ENCODE data around the gene RALGPS1.

RALGPS1 gene

GRCh38 chr9:127020036-127020801 is 105.6 kb downstream of the RALGPS1 start:
- DNase-seq (ENCODE audit: low read depth in 2 of 3, low spot score in 1 of 3), result no peak

DNA sequence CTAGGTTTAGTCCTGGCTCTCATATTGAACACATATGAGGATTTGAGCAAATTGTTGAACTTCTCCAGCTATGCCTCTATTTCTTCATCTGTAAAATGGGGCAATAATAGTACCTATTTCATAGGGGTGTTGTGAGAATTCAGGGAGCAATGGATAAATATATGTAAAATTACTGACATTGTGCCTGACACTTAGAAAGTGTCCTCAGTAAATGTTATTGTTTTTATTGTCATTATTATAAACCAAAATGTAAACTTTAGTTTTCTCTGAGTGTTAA is 106.2 kb downstream of the RALGPS1 start:
- no peak for DNase-seq (ENCODE audit: low read depth in 2 of 3, low spot score in 1 of 3)

- no peak for DNase-seq (ENCODE audit: low read depth in 2 of 3, low spot score in 1 of 3)
Observed at GRCh38 chr9:127021664-127022363, 107.2 kb downstream of the RALGPS1 start.

- no peak for DNase-seq (ENCODE audit: low read depth in 2 of 3, low spot score in 1 of 3)
Observed at GRCh38 chr9:127022913-127023660, 108.5 kb downstream of the RALGPS1 start.

DNA sequence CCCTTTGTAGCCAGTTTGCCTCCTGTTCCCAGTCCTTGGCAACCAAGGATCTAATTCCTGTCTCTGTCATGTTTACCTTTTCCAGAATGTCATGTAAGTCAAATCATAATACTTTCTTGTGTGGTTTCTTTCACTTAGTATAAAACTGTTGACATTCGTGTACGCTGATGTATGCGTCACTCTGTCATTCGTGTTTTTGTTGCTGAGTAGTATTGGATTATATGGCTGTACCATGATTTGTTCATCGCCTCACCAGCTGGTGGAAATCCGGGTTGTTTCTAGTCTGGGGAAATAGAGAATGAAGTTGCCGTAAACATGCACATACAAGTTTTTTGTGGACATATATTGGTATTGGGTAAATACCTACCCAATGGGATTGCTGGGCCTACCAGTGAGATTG is 110.5 kb downstream of the RALGPS1 start:
- DNase-seq (ENCODE audit: low read depth in 2 of 3, low spot score in 1 of 3), result no peak

DNA sequence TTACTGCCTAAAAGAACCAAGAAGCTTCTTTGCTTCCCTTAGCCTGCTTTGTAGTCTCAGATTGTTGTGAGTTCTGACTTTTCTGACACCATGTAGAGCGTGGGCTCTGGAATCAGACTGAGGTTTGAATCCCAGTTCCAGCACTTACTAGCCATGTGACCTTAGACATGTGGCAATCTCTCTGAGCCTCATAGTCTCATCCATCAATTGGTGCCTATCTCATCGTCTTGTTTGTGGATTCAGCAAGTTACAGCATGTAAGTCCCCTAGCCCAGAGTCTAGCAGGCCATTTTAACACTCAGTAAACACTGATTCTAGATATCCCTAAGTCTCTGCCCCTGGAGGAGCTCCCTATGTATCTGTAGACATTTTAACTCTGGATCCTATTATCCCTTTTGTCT is 113.1 kb downstream of the RALGPS1 start:
- no peak for DNase-seq (ENCODE audit: low read depth in 2 of 3, low spot score in 1 of 3)

- DNase-seq (ENCODE audit: low read depth in 2 of 3, low spot score in 1 of 3), result no peak
Observed at GRCh38 chr9:127029548-127029947, 115.0 kb downstream of the RALGPS1 start.

DNA sequence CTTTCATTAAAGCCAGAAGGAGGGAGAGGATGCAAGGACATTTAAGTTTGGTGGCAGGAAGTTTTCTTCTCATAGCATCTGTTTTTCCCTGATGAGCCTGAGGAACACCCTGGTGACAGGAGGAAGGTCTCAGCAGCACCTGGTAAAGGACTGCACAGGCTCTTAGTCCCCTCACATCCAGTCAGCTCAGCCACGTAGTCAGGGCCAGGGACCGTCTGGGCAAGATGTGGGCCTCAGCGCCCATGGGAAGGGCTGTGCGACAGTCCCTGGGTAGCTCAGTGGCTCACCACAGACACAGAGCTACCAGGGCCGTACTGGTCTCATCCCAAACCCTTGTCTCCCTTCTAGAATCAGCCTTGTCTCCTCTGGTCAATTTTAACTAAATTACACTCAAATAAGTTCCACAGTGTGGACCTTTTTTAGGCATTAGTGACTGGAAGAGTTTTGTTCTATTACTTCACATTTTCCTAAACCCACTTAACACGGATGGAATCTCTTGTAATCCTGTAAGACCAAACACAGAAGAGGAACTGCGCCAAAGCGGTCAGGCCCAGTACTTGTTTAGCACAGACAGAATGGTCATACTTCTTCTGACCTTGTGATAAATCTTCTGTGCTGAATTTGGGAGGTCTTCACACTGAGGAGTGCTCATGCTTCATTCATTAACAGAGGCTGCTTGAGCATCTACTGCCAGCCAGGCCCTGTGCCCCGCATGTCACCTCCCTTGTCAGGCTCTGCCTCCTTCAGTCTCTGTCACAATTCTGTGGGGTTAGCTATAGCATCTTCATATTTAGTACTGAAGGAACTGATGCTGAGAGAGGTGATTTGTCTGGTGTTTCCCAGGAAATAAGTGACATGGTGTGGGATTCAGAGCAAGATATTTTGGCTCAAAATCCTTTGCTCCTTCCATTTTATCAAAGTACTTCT is 116.5 kb downstream of the RALGPS1 start:
- no peak for DNase-seq (ENCODE audit: low read depth in 2 of 3, low spot score in 1 of 3)

GRCh38 chr9:127032256-127032655 is 117.7 kb downstream of the RALGPS1 start:
- no peak for DNase-seq (ENCODE audit: low read depth in 2 of 3, low spot score in 1 of 3)

- no peak for DNase-seq (ENCODE audit: low read depth in 2 of 3, low spot score in 1 of 3)
Observed at GRCh38 chr9:127033061-127033460, 118.5 kb downstream of the RALGPS1 start.

GRCh38 chr9:127033789-127034188 is 119.2 kb downstream of the RALGPS1 start:
- DNase-seq (ENCODE audit: low read depth in 2 of 3, low spot score in 1 of 3), result no peak

GRCh38 chr9:127034691-127035090 is 120.1 kb downstream of the RALGPS1 start:
- DNase-seq (ENCODE audit: low read depth in 2 of 3, low spot score in 1 of 3), result no peak

- DNase-seq (ENCODE audit: low read depth in 2 of 3, low spot score in 1 of 3), result no peak
Observed at GRCh38 chr9:127035423-127035822, 120.8 kb downstream of the RALGPS1 start.

DNA sequence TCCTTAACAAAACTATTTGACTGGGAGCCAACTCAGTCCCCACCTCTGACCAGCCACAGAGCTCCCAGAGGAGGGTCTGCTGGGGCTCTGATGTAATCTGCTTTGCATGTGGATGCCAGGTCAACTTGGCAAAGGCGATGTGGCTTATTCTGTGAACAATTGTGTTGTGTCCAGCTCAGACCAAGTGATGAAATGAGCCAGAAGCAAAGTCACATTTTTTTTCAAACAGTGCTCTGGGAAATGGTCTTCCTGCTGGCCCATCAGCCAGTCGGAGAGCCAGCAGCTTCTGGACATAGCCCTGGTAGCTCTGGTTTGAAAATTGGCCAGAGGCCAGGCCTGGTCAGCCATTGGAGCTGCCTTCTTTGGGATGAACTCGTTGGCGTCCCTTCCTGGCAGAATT is 121.4 kb downstream of the RALGPS1 start:
- DNase-seq (ENCODE audit: low read depth in 2 of 3, low spot score in 1 of 3), result no peak

DNA sequence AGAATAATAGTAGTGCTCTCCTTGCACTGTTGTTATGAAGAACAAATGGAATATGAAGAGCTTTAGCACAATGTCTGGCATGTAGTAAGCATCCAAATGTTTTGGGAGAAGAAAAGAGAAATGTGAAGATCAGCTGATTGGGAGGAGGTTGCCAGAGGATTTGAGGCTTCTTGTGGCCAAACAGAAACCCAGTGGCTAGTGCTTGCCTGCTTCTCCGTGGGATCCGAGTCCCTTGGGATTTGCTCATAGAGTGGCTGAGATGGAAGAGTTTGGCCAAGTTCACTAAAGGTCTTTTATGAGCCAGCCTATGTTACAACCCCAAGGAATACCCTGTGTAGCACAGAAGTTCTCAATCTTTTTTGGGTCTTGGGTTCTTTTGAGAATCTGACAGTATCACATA is 121.9 kb downstream of the RALGPS1 start:
- no peak for DNase-seq (ENCODE audit: low read depth in 2 of 3, low spot score in 1 of 3)

- no peak for DNase-seq (ENCODE audit: low read depth in 2 of 3, low spot score in 1 of 3)
Observed at GRCh38 chr9:127038531-127038930, 123.9 kb downstream of the RALGPS1 start.

GRCh38 chr9:127039492-127039891 is 124.9 kb downstream of the RALGPS1 start:
- no peak for DNase-seq (ENCODE audit: low read depth in 2 of 3, low spot score in 1 of 3)

- DNase-seq (ENCODE audit: low read depth in 2 of 3, low spot score in 1 of 3), result no peak
Observed at GRCh38 chr9:127045148-127045547, 130.6 kb downstream of the RALGPS1 start.

- no peak for DNase-seq (ENCODE audit: low read depth in 2 of 3, low spot score in 1 of 3)
Observed at GRCh38 chr9:127047971-127048370, 133.4 kb downstream of the RALGPS1 start.

DNA sequence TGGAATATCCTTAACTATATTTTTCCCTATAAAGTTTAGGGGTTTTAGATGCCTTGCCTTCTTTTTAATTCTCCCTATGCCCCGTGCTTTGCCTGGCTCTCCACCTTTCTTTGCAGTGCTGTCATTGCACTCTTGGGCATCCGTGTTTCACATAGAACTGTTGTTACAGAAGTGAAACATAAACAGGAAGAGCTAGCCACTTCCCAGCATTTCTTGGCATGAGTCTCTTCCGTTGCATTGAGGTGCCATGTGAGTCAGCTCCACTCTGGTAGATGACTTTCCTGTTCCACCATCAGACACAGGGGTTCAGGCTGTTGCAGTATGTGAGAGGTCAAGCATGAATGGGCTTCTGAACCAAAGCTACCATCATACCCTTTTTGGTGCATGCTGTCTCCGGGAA is 134.5 kb downstream of the RALGPS1 start:
- DNase-seq (ENCODE audit: low read depth in 2 of 3, low spot score in 1 of 3), result peak in 2 of 3 donors; percentile 1 to 14

DNA sequence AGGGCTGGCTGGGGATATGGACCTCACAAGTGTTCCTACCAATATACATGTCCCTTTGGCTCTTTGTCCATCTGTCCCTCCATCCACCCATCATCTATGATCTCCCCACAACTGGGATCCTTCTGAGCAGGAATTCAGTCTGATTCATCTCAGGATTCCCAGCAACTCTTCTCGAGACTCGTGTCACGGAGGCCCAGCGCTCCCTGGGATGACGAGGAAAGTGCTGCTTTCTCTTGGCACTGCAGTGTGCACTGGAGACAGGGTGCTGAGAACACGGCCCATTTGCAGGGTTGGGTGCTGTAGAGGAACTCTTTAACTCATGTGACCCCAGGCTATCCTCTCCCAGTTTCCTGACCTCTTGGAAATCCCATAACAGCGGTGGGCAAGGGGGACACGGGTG is 135.0 kb downstream of the RALGPS1 start:
- no peak for DNase-seq (ENCODE audit: low read depth in 2 of 3, low spot score in 1 of 3)

Measured in stimulated activated CD4-positive, alpha-beta T cell treated with anti-CD3 and anti-CD28 coated beads, Interleukin-12 subunit alpha, Interleukin-12 subunit beta, amount 100 ng/mL, for 48 hours (primary cell).